ENCODE measurements around the gene DBI. TPM values are rescaled to one million over a fixed set of nuclear protein-coding genes. Genes with fewer than 3 reads are reported as not detected.

Gene DBI
- total and polyA plus RNA-seq, 2 of the 13 experiments (the other 11 are each of a cell fraction or from before 2014, with no cell fraction given) = 330 to 659 TPM

- TF ChIP-seq RNF219 (CRISPR knock-in tag; IDR thresholded peaks at IDR 0.05) = no peak
- peak; percentile 70; the same call in 1 of the 2 replicates for TF ChIP-seq ARID3A (IDR thresholded peaks at IDR 0.05; ENCODE audit: low read depth, low read length)
- TF ChIP-seq ZNF124 (CRISPR knock-in tag; IDR thresholded peaks at IDR 0.05) = no peak
- no peak for TF ChIP-seq USF2 (IDR thresholded peaks at IDR 0.05; ENCODE audit: low read depth, low read length)
- TF ChIP-seq USF2 (CRISPR knock-in tag; IDR thresholded peaks at IDR 0.05; ENCODE audit: borderline replicate concordance) = no peak
- no peak for TF ChIP-seq ZMAT3 (CRISPR knock-in tag; conservative IDR thresholded peaks at IDR 0.05)
- peak; percentile 96 for TF ChIP-seq CTCF (CRISPR knock-in tag; IDR thresholded peaks at IDR 0.05)
- no peak for TF ChIP-seq CHD2 (IDR thresholded peaks at IDR 0.05; ENCODE audit: low read depth, low read length)
- no peak for TF ChIP-seq KMT2B (CRISPR knock-in tag; IDR thresholded peaks at IDR 0.05)
- no peak for TF ChIP-seq ZNF619 (CRISPR knock-in tag; IDR thresholded peaks at IDR 0.05)
- TF ChIP-seq ZNF253 (CRISPR knock-in tag; IDR thresholded peaks at IDR 0.05; ENCODE audit: borderline replicate concordance) = no peak
- no peak for TF ChIP-seq DR1 (CRISPR knock-in tag; IDR thresholded peaks at IDR 0.05)
- no peak for TF ChIP-seq ZBTB34 (CRISPR knock-in tag; IDR thresholded peaks at IDR 0.05)
- no peak for TF ChIP-seq TCF7 (IDR thresholded peaks at IDR 0.05; ENCODE audit: low read depth)
- TF ChIP-seq PPARG (CRISPR knock-in tag; conservative IDR thresholded peaks at IDR 0.05) = no peak; the same call in 1 of the 2 replicates
- TF ChIP-seq TGIF2 (CRISPR knock-in tag; IDR thresholded peaks at IDR 0.05) = no peak; the same call in 1 of the 2 replicates
- TF ChIP-seq SAP130 (CRISPR knock-in tag; IDR thresholded peaks at IDR 0.05; ENCODE audit: low read depth) = 0 out of 2 replicates have a peak, but pooled peaks have one; percentile 7
- TF ChIP-seq ATF1 (CRISPR knock-in tag; IDR thresholded peaks at IDR 0.05) = no peak
- TF ChIP-seq KDM2A (CRISPR knock-in tag; IDR thresholded peaks at IDR 0.05; ENCODE audit: borderline replicate concordance, low read depth) = 0 out of 2 replicates have a peak, but pooled peaks have one; percentile 23
- TF ChIP-seq RFXANK (CRISPR knock-in tag; IDR thresholded peaks at IDR 0.05) = 0 out of 2 replicates have a peak, but pooled peaks have one; percentile 45
- TF ChIP-seq ZNF274 (CRISPR knock-in tag; IDR thresholded peaks at IDR 0.05) = 0 out of 2 replicates have a peak, but pooled peaks have one; percentile 16
- TF ChIP-seq MEF2D (CRISPR knock-in tag; IDR thresholded peaks at IDR 0.05) = 0 out of 2 replicates have a peak, but pooled peaks have one; percentile 42
Observed at GRCh38 chr2:119407430-119408220, 40.8 kb downstream of the DBI start (continued).

All from HepG2 (cell line).